Bronchial epithelial cell (primary cell): ENCODE results near the gene KIAA0753. TPM values are rescaled to one million over a fixed set of nuclear protein-coding genes. Genes with fewer than 3 reads are reported as not detected.

Source experiments
- DNase-seq: peaks from one replicate; pipeline ENCODE4 v3.0.0-alpha.2; 2010; ENCODE audit warnings: low read depth
- FAIRE-seq: peaks from 2 replicates; lab custom pipeline; 2011; peaks lifted over from hg19 to GRCh38; lab: Jason Lieb, UNC
- H3K27me3 ChIP-seq: 2 replicates; pipeline ENCODE4 v1.5.1; 2011; ENCODE audit warnings: low read length; ENCODE audit not compliant: control insufficient read depth, insufficient read depth
- H3K36me3 ChIP-seq: 2 replicates; pipeline ENCODE4 v1.5.1; 2011; ENCODE audit warnings: low read length; ENCODE audit not compliant: control insufficient read depth, insufficient read depth
- H3K4me3 ChIP-seq: 2 replicates; pipeline ENCODE4 v1.5.1; 2011; ENCODE audit warnings: mild to moderate bottlenecking, low read depth, low read length, control low read depth
- CTCF ChIP-seq: IDR thresholded peaks from 2 replicates; pipeline ENCODE4 v1.5.1; 2011; ENCODE audit warnings: mild to moderate bottlenecking, moderate library complexity, low read length, control low read depth, inconsistent platforms; ENCODE audit not compliant: insufficient read depth, severe bottlenecking
- total RNA-seq: library from RNA; depleted of rRNA; stranded (reverse); fragments of >200 nt; gene quantifications from 2 replicates; pipeline ENCODE4 v1.2.1, GENCODE V29; 2014

The KIAA0753 gene
- total RNA-seq, 1 donor from 2014 or later: 6.6 TPM

GRCh38 chr17:6637458-6637840 is 3.1 kb downstream of the KIAA0753 start:
- no peak for FAIRE-seq
- DNase-seq: no peak
- Histone ChIP-seq H3K36me3 (peaks cover 9% of the 10 kb centered on the region), H3K27me3 (no peaks in the 10 kb centered on the region), H3K4me3 (no peak overlapping the region)
- no peak for TF ChIP-seq CTCF

- H3K4me3 ChIP-seq: no peak overlapping the region
- no peaks in the 10 kb centered on the region for H3K27me3 ChIP-seq
- DNase-seq (no peak), FAIRE-seq (no peak)
- peaks cover 8% of the 10 kb centered on the region for H3K36me3 ChIP-seq
- no peak for TF ChIP-seq CTCF
Measured at GRCh38 chr17:6636616-6637457, 3.7 kb downstream of the KIAA0753 start.

GRCh38 chr17:6636105-6636504 is 4.4 kb downstream of the KIAA0753 start:
- no peaks in the 10 kb centered on the region for H3K27me3 ChIP-seq
- no peak overlapping the region for H3K4me3 ChIP-seq
- no peak for TF ChIP-seq CTCF
- peaks cover 8% of the 10 kb centered on the region for H3K36me3 ChIP-seq
- DNase-seq (no peak), FAIRE-seq (no peak)

GRCh38 chr17:6633263-6633662 is 7.2 kb downstream of the KIAA0753 start:
- peaks cover 9% of the 10 kb centered on the region for H3K36me3 ChIP-seq
- H3K4me3 ChIP-seq: no peak overlapping the region
- no peak for FAIRE-seq
- DNase-seq: no peak
- no peaks in the 10 kb centered on the region for H3K27me3 ChIP-seq
- TF ChIP-seq CTCF: no peak

GRCh38 chr17:6632530-6632929 is 8.0 kb downstream of the KIAA0753 start:
- DNase-seq: no peak
- peaks cover 9% of the 10 kb centered on the region for H3K36me3 ChIP-seq
- FAIRE-seq: no peak
- no peak for TF ChIP-seq CTCF
- H3K27me3 ChIP-seq: no peaks in the 10 kb centered on the region
- H3K4me3 ChIP-seq: no peak overlapping the region
